ENCODE measurements around the gene SLC25A12.
"Not testable (repeated sequence)": the region's sequence is repeated elsewhere in the genome, so short reads cannot be mapped to it uniquely, and the experiment has no call there.

Gene SLC25A12

DNA sequence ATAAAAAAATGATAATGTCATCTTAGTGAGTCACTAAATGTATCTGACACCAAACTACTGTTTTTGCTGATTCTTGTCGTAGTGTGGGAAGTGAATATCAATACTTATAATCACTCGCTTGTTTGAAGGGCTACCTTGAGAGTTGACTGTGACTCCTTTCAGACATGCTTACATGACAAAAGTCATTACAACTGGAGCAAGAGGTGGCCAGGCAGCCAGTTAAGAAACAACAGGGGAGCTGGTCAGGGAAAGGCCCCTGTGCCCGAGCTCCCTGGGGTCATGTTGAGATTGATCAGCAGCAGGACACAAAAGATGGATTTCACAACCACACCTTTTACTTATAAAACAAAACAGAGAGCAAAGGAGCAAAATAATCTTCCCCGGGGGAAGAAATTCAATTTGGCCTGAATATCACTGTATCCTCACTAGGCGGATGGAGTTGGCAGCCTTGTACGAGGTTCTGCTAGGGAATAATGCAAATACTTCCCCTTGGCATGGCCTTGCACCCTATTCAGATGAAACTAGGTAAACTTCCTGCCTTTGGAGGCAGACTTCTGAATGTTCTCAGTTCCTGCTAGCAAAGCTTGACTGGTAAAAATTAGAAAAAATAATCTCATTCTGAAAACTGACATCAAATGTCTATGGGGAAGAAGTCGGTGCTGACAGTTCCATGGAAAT lies 105.6 kb downstream of the SLC25A12 start:
- DNase-seq: no peak

DNA sequence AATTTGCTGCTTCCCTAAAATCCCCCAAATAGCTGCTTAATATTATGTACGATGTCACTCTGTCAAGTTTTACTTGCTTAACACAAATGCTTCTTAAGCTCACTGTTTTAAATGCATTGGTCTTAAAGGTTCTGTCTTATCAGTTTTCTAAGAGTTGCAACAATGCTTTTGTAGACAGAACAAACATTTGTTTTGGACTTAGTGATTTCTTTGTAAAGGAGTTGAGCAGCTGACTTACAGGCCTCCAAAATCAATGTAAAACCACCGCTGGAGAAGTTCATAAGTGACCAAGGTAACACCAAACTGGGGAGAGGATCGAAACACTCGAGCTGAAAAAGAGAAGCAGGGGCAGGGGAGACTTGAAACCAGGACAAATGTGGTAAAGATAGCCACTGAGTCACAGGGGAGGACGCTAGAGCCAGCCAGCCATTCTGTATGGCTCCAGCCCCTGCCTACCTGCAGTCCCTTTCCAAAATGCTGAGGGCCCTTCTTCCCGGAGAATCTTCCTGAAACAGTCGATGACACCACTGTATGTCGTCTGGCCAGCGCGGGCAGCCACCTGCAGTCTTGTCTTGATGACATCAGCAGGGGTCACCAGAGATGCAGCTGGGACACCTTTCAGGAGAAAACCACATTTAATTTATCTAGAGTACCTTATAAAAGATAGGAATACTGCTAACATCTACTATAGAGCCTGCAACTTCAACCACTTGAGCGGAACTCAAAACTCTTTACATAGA lies 106.5 kb downstream of the SLC25A12 start:
- no peak for DNase-seq

DNA sequence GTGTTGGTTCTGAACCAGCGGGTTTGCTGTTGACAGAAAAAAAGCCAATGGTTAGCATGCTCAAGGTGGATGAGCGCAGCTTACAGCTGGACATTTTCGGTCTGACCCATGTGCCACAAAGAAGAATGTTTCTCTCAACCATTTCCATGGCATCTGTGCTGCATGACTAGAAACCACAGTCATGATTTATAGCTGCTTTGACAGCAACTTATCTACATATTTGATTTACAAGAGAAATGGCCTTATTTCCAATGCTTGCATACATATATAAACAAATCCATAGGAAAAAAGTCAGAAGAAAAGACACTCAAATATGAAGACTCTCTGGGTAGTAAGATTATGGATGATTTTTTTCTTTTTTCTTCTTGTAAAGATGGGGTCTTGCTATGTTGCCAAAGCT lies 108.6 kb downstream of the SLC25A12 start:
- DNase-seq: no peak

DNA sequence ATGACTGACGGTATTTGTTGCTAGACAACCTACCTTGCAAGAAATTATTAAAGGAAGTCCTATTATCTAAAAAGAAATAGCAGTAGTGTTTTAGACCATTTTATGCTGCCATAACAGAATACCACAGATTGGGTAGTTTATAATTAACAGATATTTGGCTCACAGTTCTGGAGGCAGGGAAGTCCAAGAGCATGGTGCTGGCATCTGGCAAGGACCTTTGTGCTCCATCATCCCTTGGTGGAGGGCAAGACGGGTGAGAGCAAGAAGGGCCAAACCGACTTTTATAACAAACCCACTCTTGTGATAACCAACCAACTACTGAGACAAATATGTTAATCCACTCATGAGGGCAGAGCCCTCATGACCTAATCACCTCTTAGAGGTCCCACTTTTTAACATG lies 115.5 kb downstream of the SLC25A12 start:
- DNase-seq: no peak

DNA sequence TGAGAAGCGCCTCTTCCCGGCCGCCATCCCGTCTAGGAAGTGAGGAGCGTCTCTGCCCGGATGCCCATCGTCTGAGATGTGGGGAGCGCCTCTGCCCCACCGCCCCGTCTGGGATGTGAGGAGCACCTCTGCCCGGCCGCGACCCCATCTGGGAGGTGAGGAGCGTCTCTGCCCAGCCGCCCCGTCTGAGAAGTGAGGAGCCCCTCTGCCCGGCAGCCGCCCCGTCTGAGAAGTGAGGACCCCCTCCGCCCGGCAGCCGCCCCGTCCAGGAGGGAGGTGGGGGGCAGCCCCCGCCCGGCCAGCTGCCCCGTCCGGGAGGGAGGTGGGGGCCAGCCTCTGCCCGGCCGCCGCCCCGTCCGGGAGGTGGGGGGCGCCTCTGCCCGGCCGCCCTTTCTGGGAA lies 119.5 kb downstream of the SLC25A12 start:
- not testable (repeated sequence) for DNase-seq

DNA sequence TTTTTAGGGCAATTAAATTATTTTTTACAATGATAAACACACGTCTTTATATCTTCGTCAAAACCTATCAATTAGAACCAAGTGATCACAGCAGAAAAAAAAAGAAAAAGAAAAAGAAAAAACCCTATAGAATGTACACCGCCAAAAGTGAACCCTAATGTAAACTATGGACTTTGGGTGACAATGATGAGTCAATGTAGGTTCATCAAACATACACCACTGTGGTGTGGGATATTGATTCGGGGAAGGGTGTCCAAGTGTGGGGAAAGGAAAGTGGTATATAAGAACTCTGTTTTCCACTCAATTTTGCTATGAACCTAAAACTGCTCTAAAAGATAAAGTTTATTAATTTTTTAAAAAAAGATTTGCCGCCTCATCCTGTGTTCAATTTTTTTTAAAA lies 121.7 kb downstream of the SLC25A12 start:
- DNase-seq: no peak

DNA sequence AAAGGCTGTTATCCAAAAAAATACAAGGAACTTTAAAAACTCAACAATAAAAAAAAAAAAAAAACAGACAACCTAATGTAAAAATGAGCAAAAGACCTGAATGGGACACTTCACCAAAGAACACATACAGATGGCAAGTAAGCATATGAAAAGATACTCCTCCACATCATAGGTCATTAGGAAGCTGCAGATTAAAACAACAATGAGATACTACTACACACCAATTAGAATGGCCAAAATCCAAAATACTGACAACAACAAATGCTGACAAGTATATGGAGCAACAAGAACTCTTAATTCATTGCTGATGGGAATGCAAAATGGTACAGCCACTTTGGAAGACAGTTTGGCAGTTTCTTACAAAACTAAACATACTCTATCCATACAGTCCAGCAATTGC lies 122.6 kb downstream of the SLC25A12 start:
- DNase-seq: no peak

DNA sequence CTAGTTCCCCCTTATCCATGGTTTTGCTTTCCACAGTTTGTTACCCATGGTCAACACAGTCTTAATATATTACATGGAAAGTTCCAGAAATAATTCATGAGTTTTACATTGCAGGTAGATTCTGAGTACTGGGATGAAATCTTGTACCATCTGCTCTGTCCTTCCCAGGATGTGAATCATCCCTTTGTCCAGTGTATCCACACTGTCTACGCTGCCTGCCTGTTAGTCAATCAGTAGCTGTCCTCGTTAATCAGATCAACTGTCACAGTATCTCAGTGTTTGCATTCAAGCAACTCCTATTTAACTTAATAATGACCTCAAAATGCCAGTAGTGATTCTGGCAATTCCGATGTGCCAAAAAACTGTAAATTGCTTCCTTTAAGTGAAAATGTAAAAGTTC lies 130.4 kb downstream of the SLC25A12 start:
- no peak for DNase-seq

DNA sequence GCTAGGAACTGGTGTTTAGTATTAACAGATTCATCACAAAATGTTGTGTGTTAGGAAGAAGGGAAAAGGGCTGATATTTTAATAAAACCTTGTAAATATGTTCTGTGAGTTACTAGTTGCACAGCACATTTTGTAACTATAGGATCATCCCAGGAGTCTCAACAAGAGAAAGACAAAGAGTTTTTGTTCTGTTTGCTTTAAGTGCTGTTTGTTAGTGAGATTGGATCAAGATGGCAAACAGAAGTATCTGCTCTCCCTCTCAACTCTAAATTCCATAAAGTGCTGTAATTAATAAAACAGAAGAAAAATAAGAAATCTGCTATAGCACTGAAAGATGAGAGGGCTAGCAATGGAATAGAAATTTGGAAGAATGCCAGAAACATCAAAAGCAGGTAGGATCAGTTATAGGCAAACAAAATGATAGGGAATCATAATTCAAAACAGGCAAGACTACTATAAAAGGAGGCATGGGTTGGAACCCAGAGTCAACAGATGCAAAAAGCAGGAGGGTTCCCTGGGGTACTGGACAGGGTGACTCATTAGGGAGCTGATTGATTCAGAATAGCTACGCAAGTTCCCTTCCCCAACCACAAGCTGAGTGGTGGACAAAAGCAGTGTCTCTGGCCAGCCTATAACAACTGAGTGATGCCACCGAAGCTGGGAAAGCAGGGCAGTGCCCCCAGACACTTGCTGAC lies 131.0 kb downstream of the SLC25A12 start:
- no peak for DNase-seq

DNA sequence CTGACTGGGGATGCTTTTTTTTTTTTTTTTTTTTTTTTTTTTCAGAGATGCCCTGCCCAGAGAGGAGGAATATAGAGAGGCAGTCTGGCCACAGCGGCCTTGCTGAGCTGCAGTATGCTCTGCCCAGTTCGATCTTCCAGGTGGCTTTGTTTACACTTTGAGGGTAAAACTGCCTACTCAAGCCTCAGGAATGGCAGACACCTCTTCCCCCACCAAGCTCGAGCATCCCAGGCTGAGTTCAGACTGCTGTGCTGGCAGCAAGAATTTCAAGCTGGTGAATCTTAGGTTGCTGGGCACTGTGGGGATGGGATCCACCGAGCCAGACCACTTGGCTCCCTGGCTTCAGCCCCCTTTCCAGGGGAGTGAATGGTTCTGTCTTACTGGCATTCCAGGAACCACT lies 132.9 kb downstream of the SLC25A12 start:
- DNase-seq: not testable (repeated sequence)

DNA sequence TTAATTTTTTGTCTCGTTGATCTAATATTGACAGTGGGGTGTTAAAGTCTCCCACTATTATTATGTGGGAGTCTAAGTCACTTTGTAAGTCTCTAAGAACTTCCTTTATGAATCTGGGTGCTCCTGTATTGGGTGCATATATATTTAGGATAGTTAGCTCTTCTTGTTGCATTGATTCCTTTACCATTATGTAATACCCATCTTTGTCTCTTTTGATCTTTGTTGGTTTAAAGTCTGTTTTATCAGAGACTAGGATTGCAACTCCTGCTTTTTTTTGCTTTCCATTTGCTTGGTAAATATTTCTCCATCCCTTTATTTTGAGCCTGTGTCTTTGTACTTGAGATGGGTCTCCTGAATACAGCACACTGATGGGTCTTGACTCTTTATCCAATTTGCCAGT lies 135.3 kb downstream of the SLC25A12 start:
- DNase-seq: not testable (repeated sequence)

DNA sequence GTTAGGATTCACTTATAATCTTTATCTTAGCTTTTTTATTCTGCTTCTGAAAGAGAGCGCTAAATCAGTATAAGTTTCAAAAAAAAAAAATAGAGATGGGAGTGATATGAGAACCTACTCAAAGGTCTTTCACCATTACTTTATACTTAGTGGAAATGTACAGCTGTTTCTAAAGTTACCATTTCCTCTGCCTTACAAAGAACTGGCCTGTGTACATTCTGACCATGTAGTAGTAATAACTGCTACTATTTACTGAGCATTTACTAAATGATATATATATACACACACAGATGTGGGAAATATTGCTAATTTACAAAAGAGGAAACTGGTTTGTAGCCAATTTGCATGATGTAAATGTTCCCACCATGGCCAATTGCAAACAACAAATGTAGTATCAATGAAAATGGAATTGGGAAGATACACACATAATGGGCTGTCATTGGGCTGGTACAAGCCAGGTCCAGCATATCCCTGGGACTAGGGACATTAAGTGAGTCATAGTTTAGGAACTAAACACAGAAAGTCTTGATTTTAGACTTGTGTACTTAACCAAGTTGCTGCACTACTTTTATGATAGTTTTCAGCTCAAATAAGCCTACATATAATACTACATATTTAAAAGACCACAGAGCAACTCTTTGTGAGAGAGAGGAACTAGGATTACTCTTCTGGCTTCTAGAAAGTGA lies 139.6 kb downstream of the SLC25A12 start:
- no peak for DNase-seq

DNA sequence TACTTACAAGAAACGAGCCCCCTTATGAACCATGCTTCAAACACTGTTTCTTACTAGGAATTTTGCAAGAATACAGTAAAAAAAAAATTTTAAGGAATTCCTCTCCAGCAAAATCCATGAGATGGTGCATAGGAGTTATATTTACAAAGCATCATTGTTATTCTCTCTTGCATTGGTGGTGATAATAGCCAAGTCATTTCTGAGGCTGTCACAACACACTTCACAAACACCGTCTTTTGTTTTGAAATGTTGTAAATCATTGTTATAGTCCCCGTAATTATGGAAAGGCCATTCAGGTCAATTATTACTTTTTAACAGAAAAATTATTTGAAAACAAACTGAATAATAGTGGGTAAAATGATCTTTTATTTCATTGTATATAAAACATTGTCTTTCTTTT lies 146.7 kb downstream of the SLC25A12 start:
- DNase-seq: no peak

DNA sequence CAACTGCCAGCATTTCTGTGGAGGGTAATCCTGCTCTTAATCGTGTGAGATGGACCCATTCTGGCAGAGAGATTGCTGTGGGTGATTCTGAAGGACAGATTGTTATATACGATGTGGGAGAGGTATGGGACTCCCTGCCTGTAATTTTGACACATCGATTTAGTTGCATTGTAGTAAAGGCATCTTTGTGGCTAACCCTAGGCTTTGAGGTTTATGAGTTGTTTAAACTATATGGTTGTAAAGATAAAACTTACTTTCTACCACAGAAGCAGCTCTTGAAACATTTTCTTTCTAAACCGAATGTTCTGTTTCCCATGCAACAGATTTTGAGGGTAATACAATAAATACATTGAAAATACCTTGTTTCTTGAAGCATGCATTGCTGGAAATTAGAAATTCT lies 148.2 kb downstream of the SLC25A12 start:
- no peak for DNase-seq

DNA sequence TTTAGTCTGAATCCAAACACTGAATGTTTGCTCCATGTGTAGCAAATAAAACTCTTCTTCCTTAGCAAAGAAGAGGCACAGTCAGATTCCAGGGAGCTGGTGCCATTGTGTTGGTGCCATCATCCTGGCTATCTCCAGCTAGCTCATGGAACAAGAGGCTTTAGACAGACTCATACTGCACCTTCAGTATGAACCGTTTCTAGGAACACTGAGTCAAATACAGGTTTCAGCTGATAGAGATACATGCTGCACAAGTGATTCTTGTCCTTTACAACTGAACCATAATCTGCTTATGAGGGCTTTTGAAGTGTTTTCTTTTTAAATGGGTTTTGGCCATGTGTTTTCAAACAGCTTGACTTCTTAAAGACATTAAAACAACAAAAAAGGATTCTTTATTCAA lies 148.9 kb downstream of the SLC25A12 start:
- no peak for DNase-seq

DNA sequence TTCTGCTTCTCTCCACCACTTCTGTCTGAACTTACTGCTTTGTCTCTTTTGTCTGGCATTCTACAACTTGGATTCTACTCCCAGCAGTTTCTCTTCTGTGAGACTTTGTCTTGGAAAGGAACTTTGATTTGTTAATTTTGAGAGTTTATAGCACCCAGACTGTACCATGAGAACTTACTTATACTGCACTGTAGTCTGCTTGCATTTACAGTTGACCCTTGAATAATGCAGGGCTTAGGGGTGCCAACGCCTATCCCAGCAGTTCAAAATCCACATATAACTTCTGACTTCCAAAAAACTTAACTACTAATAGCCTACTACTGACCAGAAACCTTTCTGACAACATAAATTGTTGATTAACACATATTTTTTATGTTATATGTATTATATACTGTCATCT lies 151.3 kb downstream of the SLC25A12 start:
- no peak for DNase-seq

DNA sequence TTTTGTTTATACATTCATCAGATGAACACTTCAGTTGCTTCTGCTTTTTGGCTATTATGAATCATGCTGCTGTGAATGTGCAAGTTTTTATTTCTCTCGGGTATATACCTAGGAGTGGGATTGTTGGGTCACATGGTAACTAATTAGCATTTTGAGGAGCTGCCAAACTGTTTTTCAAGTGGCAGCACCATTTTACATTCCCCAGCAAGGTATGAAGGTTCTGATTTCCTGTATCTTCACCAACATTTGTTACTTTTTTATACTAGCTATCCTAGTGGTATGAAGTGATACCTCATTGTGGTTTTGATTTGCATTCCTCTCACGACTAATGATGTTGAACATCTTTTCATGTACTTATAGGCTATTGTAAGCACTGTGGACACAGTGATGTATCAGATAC lies 152.9 kb downstream of the SLC25A12 start:
- DNase-seq: no peak

DNA sequence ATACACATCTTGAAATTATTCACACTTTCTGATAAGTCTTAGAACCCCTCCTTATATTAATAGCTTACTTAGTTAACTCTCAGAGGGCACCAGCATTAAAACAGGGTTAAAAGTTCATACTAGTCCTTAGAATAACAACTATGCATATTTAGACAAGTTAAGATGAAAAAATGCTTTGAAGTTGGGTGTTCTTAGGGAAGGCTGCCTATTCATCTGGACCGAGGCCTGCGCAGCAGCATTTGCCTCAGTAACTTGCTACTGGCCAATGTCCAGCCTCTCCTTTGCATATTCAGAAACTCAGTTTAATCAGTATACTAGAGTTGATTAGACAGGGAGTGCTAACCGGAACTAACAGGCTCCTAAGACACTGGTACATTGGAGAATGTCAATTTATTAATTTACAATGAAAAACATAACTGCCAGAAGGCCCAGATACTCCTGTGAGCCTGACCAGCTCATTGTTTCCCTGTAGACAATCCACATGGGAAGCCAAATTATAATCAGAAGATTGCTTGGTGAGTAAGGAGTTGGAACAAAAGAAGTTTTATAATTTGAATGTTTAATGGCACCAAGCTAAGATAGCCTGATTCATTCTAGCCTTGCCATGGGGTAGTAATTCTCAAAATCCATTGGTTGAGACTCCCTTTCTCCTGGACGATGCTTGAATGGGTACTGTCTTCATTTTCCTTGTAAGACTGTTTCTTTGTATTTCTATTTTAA lies 157.9 kb downstream of the SLC25A12 start:
- DNase-seq: no peak

Measured in CD4-positive, alpha-beta T cell treated with Interleukin-6 for 4 hours (primary cell).